ENCODE results near the gene POLH. TPM values are rescaled to one million over a fixed set of nuclear protein-coding genes. Genes with fewer than 3 reads are reported as not detected.
A peak's percentile ranks its signal among the peaks of the same experiment; 100 is the strongest.
"Not testable (repeated sequence)": the region's sequence is repeated elsewhere in the genome, so short reads cannot be mapped to it uniquely, and the experiment has no call there.

Gene POLH
- total RNA-seq, 2 experiments from 2014 or later, result 67.3 to 93.5 TPM

- CTCF ChIA-PET (ENCODE audit: unreplicated experiment), result no interaction called here
- no TSS peak for BruUV-seq (replicated peaks)
- H3K9me3 ChIP-seq (ENCODE audit: low read length), result no peaks in the 10 kb centered on the region
- no peak overlapping the region for H2AFZ ChIP-seq (ENCODE audit: low read length)
- H3K27ac ChIP-seq (ENCODE audit: low read depth, low read length, poor library complexity, severe bottlenecking), result no peak overlapping the region
- H3K9me2 ChIP-seq (ENCODE audit: insufficient read depth, low read length), result no peaks in the 10 kb centered on the region
- TF ChIP-seq EZH2phosphoT487 (IDR thresholded peaks at IDR 0.05; ENCODE audit: borderline replicate concordance, low read depth, low read length), result no peak
- no peak for TF ChIP-seq CTCF (conservative IDR thresholded peaks at IDR 0.05; ENCODE audit: low read length)
- H3K4me1 ChIP-seq (ENCODE audit: insufficient read depth, low read length, poor library complexity, severe bottlenecking), result no peaks in the 10 kb centered on the region
- intact Hi-C loops (cut with micrococcal nuclease; ENCODE audit: unreplicated experiment), result no loop called here
- DNase-seq (ENCODE audit: low spot score), result no peak
- H3K36me3 ChIP-seq (ENCODE audit: insufficient read depth, low read length), result no peaks in the 10 kb centered on the region
- POLR2A ChIA-PET, result interaction anchor here (1.0 kb wide), 1 partner anchor 191 kb away, joined by 3 read pairs; no protein-coding TSS in a partner anchor
- H4K20me1 ChIP-seq (ENCODE audit: insufficient read depth, low read length), result no peaks in the 10 kb centered on the region
- no peaks in the 10 kb centered on the region for H3K79me2 ChIP-seq (ENCODE audit: insufficient read depth, low read depth, low read length)
- H3K4me3 ChIP-seq (ENCODE audit: low read depth, low read length, poor library complexity, severe bottlenecking), result no peak overlapping the region
- H3K4me2 ChIP-seq (ENCODE audit: low read length), result no peak overlapping the region
These were observed 72.3 kb downstream of the POLH start for GRCh38 chr6:43648248-43648647.

- H3K79me2 ChIP-seq (ENCODE audit: insufficient read depth, low read depth, low read length); H3K4me2 ChIP-seq (ENCODE audit: low read length); H3K4me1 ChIP-seq (ENCODE audit: insufficient read depth, low read length, poor library complexity, severe bottlenecking); CTCF ChIA-PET (ENCODE audit: unreplicated experiment); H3K9me2 ChIP-seq (ENCODE audit: insufficient read depth, low read length); DNase-seq (ENCODE audit: low spot score); intact Hi-C loops (cut with micrococcal nuclease; ENCODE audit: unreplicated experiment); H3K4me3 ChIP-seq (ENCODE audit: low read depth, low read length, poor library complexity, severe bottlenecking); H4K20me1 ChIP-seq (ENCODE audit: insufficient read depth, low read length); H3K9me3 ChIP-seq (ENCODE audit: low read length); H3K36me3 ChIP-seq (ENCODE audit: insufficient read depth, low read length); H3K27ac ChIP-seq (ENCODE audit: low read depth, low read length, poor library complexity, severe bottlenecking); H2AFZ ChIP-seq (ENCODE audit: low read length); BruUV-seq (replicated peaks): not testable (repeated sequence)
- POLR2A ChIA-PET, result interaction anchor here (0.6 to 1.0 kb wide), 2 partner anchors 8 to 10 kb away, joined by 3 to 4 read pairs; no protein-coding TSS in a partner anchor
These were observed 76.8 kb downstream of the POLH start for GRCh38 chr6:43652822-43653221.

GRCh38 chr6:43657221-43657802 lies 81.3 kb downstream of the POLH start:
- POLR2A ChIA-PET, result interaction anchor here (0.5 to 2.3 kb wide), 5 partner anchors 10 to 271 kb away, joined by 3 to 9 read pairs (median 3); partner anchors contain the start of gene GTPBP2
- no peaks in the 10 kb centered on the region for H3K9me2 ChIP-seq (ENCODE audit: insufficient read depth, low read length)
- 0 out of 2 replicates have a peak, but pooled peaks have one; percentile 23 for TF ChIP-seq CTCF (conservative IDR thresholded peaks at IDR 0.05; ENCODE audit: low read length)
- TF ChIP-seq EZH2phosphoT487 (IDR thresholded peaks at IDR 0.05; ENCODE audit: borderline replicate concordance, low read depth, low read length), result no peak
- no TSS peak for BruUV-seq (replicated peaks)
- H3K27ac ChIP-seq (ENCODE audit: low read depth, low read length, poor library complexity, severe bottlenecking), result no peak overlapping the region
- H2AFZ ChIP-seq (ENCODE audit: low read length), result no peak overlapping the region
- H3K9me3 ChIP-seq (ENCODE audit: low read length), result no peaks in the 10 kb centered on the region
- no peak for DNase-seq (ENCODE audit: low spot score)
- no peaks in the 10 kb centered on the region for H3K4me1 ChIP-seq (ENCODE audit: insufficient read depth, low read length, poor library complexity, severe bottlenecking)
- H4K20me1 ChIP-seq (ENCODE audit: insufficient read depth, low read length), result no peaks in the 10 kb centered on the region
- H3K4me3 ChIP-seq (ENCODE audit: low read depth, low read length, poor library complexity, severe bottlenecking), result no peak overlapping the region
- intact Hi-C loops (cut with micrococcal nuclease; ENCODE audit: unreplicated experiment), result no loop called here
- no peaks in the 10 kb centered on the region for H3K79me2 ChIP-seq (ENCODE audit: insufficient read depth, low read depth, low read length)
- no peaks in the 10 kb centered on the region for H3K36me3 ChIP-seq (ENCODE audit: insufficient read depth, low read length)
- CTCF ChIA-PET (ENCODE audit: unreplicated experiment), result no interaction called here
- no peak overlapping the region for H3K4me2 ChIP-seq (ENCODE audit: low read length)

Measured in OCI-LY7 (cell line).